Hepatocyte (in vitro differentiated cells): ENCODE measurements around the gene KCNQ1.

Experiments
- EZH2 ChIP-seq: fragments of 200-600 bp; sonication (generic); IDR thresholded peaks from 2 replicates; pipeline ENCODE4 v1.6.1; 2016; ENCODE audit warnings: antibody characterized with exemption, mild to moderate bottlenecking, borderline replicate concordance
- EZH2phosphoT487 ChIP-seq: fragments of 200-600 bp; sonication (generic); IDR thresholded peaks from one replicate; pipeline ENCODE4 v1.6.1; 2018; ENCODE audit warnings: antibody characterized with exemption, mild to moderate bottlenecking, low read depth, moderate library complexity; ENCODE audit not compliant: unreplicated experiment, severe bottlenecking
- TF ChIP-seq, protein P1 (sequence below): fragments of 200-600 bp; sonication (generic); IDR thresholded peaks from 2 replicates; pipeline ENCODE4 v1.5.1; 2016; ENCODE audit warnings: antibody characterized with exemption, mild to moderate bottlenecking; ENCODE audit not compliant: poor library complexity

DNA sequence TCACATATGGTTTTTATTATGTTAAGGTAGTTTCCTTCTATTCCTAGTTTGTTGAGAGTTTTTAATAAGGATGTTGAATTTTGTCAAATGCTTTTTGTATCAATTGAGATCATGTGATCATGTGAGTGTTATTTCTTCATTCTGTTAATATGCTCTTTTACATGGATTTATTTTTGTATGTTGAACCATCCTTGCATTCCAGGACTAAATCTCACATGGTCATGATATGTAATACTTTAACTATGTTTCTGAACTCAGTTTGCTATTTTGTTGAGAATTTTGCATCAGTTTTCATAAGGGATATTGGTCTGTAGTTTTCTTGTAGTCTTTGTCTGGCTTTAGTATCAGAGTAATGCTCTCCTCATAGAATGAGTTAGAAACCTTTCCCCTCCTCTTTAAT, 43.2 kb downstream of the KCNQ1 start:
- TF ChIP-seq, protein P1, sequence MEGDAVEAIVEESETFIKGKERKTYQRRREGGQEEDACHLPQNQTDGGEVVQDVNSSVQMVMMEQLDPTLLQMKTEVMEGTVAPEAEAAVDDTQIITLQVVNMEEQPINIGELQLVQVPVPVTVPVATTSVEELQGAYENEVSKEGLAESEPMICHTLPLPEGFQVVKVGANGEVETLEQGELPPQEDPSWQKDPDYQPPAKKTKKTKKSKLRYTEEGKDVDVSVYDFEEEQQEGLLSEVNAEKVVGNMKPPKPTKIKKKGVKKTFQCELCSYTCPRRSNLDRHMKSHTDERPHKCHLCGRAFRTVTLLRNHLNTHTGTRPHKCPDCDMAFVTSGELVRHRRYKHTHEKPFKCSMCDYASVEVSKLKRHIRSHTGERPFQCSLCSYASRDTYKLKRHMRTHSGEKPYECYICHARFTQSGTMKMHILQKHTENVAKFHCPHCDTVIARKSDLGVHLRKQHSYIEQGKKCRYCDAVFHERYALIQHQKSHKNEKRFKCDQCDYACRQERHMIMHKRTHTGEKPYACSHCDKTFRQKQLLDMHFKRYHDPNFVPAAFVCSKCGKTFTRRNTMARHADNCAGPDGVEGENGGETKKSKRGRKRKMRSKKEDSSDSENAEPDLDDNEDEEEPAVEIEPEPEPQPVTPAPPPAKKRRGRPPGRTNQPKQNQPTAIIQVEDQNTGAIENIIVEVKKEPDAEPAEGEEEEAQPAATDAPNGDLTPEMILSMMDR: no peak
- TF ChIP-seq EZH2 (no peak), EZH2phosphoT487 (no peak)
